ENCODE data around the gene SMIM20.

The SMIM20 gene

DNA sequence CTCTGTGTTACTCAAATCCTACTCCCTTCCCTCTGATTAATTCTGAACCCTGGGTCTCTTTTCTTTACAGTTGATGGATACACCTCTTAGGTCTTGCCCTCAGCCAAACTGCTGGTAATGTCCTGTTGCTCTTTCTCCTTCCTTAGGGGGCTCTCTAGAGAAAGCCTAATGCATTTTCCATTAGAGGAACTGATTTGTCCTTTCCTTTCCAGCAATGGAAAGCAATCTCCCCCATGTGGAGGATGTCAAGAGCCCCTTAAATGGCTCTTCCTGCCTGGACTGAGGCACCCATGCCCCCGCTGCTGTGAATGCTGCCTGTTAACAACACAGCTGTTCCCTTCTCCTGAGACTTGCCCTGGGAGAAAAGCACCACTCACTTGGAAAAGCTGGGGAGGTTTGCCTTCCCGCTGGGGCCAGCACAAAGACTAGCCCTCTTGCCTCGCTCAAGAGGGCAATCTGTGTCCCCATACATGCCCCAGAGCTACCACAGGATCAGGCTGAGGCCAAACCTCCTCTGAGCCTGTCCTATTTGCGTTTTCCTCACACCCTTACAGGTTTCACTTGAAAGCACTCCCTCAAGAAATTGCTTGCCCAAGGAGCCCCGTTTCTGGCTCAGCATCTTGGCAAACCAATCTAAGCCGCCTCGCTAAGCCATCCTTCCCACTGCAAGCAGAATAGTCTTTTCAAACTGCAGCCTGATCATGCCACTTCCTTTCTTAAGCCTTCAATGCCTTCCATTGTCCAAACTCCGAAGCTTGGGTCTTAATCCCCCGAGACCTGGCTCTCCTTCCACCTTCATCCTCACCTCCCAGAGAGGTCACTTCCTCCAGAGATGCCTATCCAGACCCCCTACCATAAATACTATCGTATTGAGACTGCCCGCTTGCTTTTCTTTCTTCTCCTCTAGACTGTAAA, 23.2 kb upstream of the SMIM20 start:
- CTCF ChIA-PET: no interaction called here
- DNase-seq (ENCODE audit: extremely low spot score): no peak
- TF ChIP-seq NFRKB (IDR thresholded peaks at IDR 0.05) (no peak), ELF4 (IDR thresholded peaks at IDR 0.05) (no peak), FOXM1 (IDR thresholded peaks at IDR 0.05; ENCODE audit: borderline replicate concordance) (no peak), BHLHE40 (IDR thresholded peaks at IDR 0.05; ENCODE audit: borderline replicate concordance) (no peak), LEF1 (IDR thresholded peaks at IDR 0.05; ENCODE audit: borderline replicate concordance) (no peak), FOXA1 (IDR thresholded peaks at IDR 0.05) (no peak), ARNT (IDR thresholded peaks at IDR 0.05) (no peak), L3MBTL2 (conservative IDR thresholded peaks at IDR 0.05) (no peak), SUZ12 (IDR thresholded peaks at IDR 0.05) (no peak), TARDBP (IDR thresholded peaks at IDR 0.05) (no peak), SP1 (IDR thresholded peaks at IDR 0.05) (no peak), ZNF384 (IDR thresholded peaks at IDR 0.05) (no peak), CTBP1 (IDR thresholded peaks at IDR 0.05; ENCODE audit: borderline replicate concordance) (no peak)
- TF ChIP-seq, protein P1, sequence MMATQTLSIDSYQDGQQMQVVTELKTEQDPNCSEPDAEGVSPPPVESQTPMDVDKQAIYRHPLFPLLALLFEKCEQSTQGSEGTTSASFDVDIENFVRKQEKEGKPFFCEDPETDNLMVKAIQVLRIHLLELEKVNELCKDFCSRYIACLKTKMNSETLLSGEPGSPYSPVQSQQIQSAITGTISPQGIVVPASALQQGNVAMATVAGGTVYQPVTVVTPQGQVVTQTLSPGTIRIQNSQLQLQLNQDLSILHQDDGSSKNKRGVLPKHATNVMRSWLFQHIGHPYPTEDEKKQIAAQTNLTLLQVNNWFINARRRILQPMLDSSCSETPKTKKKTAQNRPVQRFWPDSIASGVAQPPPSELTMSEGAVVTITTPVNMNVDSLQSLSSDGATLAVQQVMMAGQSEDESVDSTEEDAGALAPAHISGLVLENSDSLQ (IDR thresholded peaks at IDR 0.05): no peak
- POLR2A ChIA-PET: no interaction called here

DNA sequence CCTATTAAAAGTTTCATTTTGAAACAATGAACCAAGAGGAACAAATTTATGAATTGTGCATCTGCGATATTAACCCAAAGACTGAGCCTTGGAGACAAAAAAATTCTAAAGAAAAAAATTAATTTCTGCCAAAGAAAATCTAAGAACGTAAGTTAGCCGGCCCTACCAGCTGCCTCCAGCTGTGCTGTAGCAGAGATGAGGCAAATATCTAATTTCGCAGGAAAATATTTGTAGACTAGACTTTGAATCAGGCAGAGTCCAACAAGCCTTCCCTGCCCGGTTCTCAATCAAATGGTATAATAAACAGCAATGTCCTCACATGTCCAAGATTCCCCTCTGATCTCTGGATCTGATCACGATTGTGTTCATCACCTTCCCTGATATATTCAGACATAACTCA, 21.2 kb upstream of the SMIM20 start:
- CTCF ChIA-PET: no interaction called here
- DNase-seq (ENCODE audit: extremely low spot score): no peak
- TF ChIP-seq ZNF384 (IDR thresholded peaks at IDR 0.05): no peak
- no peak for TF ChIP-seq LEF1 (IDR thresholded peaks at IDR 0.05; ENCODE audit: borderline replicate concordance)
- TF ChIP-seq SUZ12 (IDR thresholded peaks at IDR 0.05): no peak
- TF ChIP-seq, protein P1 (IDR thresholded peaks at IDR 0.05): no peak
- TF ChIP-seq FOXA1 (IDR thresholded peaks at IDR 0.05): no peak
- no peak for TF ChIP-seq CTBP1 (IDR thresholded peaks at IDR 0.05; ENCODE audit: borderline replicate concordance)
- TF ChIP-seq SP1 (IDR thresholded peaks at IDR 0.05): no peak
- no peak for TF ChIP-seq NFRKB (IDR thresholded peaks at IDR 0.05)
- TF ChIP-seq L3MBTL2 (conservative IDR thresholded peaks at IDR 0.05): no peak
- TF ChIP-seq HDGF (IDR thresholded peaks at IDR 0.05; ENCODE audit: borderline replicate concordance): no peak
- no peak for TF ChIP-seq ELF4 (IDR thresholded peaks at IDR 0.05)
- no peak for TF ChIP-seq FOXM1 (IDR thresholded peaks at IDR 0.05; ENCODE audit: borderline replicate concordance)
- TF ChIP-seq BHLHE40 (IDR thresholded peaks at IDR 0.05; ENCODE audit: borderline replicate concordance): no peak
- TF ChIP-seq ARNT (IDR thresholded peaks at IDR 0.05): no peak
- no peak for TF ChIP-seq TARDBP (IDR thresholded peaks at IDR 0.05)
- no peak for TF ChIP-seq FOXK2 (IDR thresholded peaks at IDR 0.05)
- POLR2A ChIA-PET: no interaction called here

DNA sequence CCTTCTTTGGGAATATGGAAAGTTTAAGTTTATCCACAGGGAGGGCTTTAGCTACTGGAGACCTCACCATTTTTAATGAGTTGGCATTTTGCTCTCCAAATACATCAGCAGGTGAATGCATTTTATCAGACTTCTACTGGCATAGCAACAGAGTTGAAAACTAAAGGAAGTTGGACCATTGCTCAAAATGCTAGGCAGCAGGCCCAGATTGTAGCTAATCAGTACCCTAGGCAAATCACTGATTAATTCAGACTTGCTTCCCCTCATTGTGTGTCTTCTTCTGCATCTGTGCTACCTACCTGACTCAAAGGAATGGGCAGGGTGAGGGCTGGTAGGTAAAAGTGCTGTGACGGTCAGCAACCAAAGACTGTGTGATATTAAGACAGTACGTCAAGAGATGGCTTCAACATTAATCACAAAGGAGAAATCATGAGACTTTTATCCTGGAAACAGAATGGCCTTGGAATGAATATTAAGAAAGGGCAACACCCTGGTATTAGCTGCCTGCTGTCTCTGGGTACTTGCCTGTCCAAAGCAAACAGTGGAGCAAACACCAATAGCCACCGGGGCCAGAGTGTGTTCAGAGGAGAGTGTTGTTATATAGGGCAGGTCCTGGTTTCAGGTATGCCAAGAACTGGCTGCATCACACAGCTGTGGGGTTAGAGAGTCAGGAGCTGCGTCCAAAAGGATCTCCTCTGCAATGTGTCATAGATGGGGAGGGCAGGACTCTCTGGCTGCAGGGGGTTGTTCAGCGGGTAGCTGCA, 17.1 kb upstream of the SMIM20 start:
- ChIA-PET CTCF (interaction anchor here (0.6 kb wide), 2 partner anchors 95 to 1323 kb away, joined by 3 read pairs; no protein-coding TSS in a partner anchor), POLR2A (no interaction called here)
- DNase-seq (ENCODE audit: extremely low spot score): no peak
- TF ChIP-seq SP1 (IDR thresholded peaks at IDR 0.05) (no peak), CTBP1 (IDR thresholded peaks at IDR 0.05; ENCODE audit: borderline replicate concordance) (no peak), FOXA1 (IDR thresholded peaks at IDR 0.05) (no peak), ELF4 (IDR thresholded peaks at IDR 0.05) (no peak), ZNF384 (IDR thresholded peaks at IDR 0.05) (no peak), HDGF (IDR thresholded peaks at IDR 0.05; ENCODE audit: borderline replicate concordance) (no peak), FOXK2 (IDR thresholded peaks at IDR 0.05) (no peak), SUZ12 (IDR thresholded peaks at IDR 0.05) (no peak), FOXM1 (IDR thresholded peaks at IDR 0.05; ENCODE audit: borderline replicate concordance) (no peak), NFRKB (IDR thresholded peaks at IDR 0.05) (no peak), L3MBTL2 (conservative IDR thresholded peaks at IDR 0.05) (no peak), BHLHE40 (IDR thresholded peaks at IDR 0.05; ENCODE audit: borderline replicate concordance) (no peak), TARDBP (IDR thresholded peaks at IDR 0.05) (no peak), ARNT (IDR thresholded peaks at IDR 0.05) (no peak)
- TF ChIP-seq, protein P1 (IDR thresholded peaks at IDR 0.05): no peak

DNA sequence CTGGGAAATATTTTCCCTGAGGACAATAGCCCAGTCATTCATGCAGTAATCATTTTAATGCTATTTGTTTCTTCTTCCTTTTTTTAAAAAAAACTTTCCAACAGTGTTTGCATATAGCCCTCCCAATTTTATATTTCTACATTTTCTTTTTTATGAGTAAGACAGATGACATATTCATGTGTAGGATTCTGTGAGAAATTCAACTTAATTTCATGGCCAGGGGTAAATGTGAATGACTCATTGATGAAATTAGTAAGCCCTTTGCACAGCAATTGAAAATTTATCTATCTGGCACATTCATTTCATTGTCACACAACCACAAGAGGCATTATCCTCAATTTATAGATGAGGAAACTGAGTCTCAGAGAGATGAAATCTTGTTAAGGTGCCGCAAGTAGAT, 13.7 kb upstream of the SMIM20 start:
- ChIA-PET POLR2A (interaction anchor here (0.9 kb wide), 1 partner anchor 13 kb away, joined by 3 read pairs; no protein-coding TSS in a partner anchor), CTCF (no interaction called here)
- TF ChIP-seq BHLHE40 (IDR thresholded peaks at IDR 0.05; ENCODE audit: borderline replicate concordance) (no peak), HDGF (IDR thresholded peaks at IDR 0.05; ENCODE audit: borderline replicate concordance) (no peak), FOXA1 (IDR thresholded peaks at IDR 0.05) (no peak), LEF1 (IDR thresholded peaks at IDR 0.05; ENCODE audit: borderline replicate concordance) (no peak), FOXM1 (IDR thresholded peaks at IDR 0.05; ENCODE audit: borderline replicate concordance) (no peak), NFRKB (IDR thresholded peaks at IDR 0.05) (no peak), ELF4 (IDR thresholded peaks at IDR 0.05) (no peak)
- DNase-seq (ENCODE audit: extremely low spot score): no peak

DNA sequence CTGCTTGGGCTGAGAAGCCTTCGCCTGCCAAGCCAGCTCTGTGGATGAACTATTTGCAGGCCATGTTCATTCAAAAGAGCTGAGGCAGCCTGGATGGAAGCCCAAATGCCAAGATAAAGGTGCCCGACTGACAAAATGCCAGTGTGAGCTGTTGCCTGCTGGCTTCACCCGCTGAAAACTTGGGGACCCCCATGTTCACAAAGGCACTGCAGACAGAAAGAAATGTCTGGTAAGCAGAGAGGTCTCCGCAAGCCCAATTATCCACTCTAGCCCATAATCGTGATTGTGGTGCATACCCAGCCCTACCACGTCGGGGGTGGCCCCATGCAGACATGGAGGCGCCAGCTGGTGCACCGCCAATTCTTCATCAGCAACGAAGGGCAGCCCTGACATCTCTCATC, 13.0 kb upstream of the SMIM20 start:
- DNase-seq (ENCODE audit: extremely low spot score): no peak
- TF ChIP-seq FOXM1 (IDR thresholded peaks at IDR 0.05; ENCODE audit: borderline replicate concordance) (no peak), TARDBP (IDR thresholded peaks at IDR 0.05) (no peak), LEF1 (IDR thresholded peaks at IDR 0.05; ENCODE audit: borderline replicate concordance) (no peak), ARNT (IDR thresholded peaks at IDR 0.05) (no peak), FOXA1 (IDR thresholded peaks at IDR 0.05) (no peak), ELF4 (IDR thresholded peaks at IDR 0.05) (no peak), FOXK2 (IDR thresholded peaks at IDR 0.05) (no peak), L3MBTL2 (conservative IDR thresholded peaks at IDR 0.05) (no peak), SP1 (IDR thresholded peaks at IDR 0.05) (no peak), BHLHE40 (IDR thresholded peaks at IDR 0.05; ENCODE audit: borderline replicate concordance) (no peak), SUZ12 (IDR thresholded peaks at IDR 0.05) (no peak), CTBP1 (IDR thresholded peaks at IDR 0.05; ENCODE audit: borderline replicate concordance) (no peak)
- ChIA-PET CTCF (no interaction called here), POLR2A (interaction anchor here (0.9 kb wide), 1 partner anchor 13 kb away, joined by 3 read pairs; no protein-coding TSS in a partner anchor)
